ENCODE measurements around the gene RBM47. TPM values are rescaled to one million over a fixed set of nuclear protein-coding genes. Genes with fewer than 3 reads are reported as not detected.
A peak's percentile ranks its signal among the peaks of the same experiment; 100 is the strongest.

Gene RBM47
- total RNA-seq, 1 donor = 0.72 TPM

GRCh38 chr4:40626183-40626990 lies 3.3 kb downstream of the RBM47 start:
- no peak for TF ChIP-seq CTCF (IDR thresholded peaks at IDR 0.05; ENCODE audit: insufficient read depth, low read length)
- no peak overlapping the region for H3K4me3 ChIP-seq (ENCODE audit: low read depth, low read length)
- DNase-seq (ENCODE audit: low read depth) = no peak

- no peak for DNase-seq (ENCODE audit: low read depth)
These were observed 6.0 kb downstream of the RBM47 start for GRCh38 chr4:40623707-40624106.

GRCh38 chr4:40622913-40623312 lies 6.8 kb downstream of the RBM47 start:
- TF ChIP-seq CTCF (IDR thresholded peaks at IDR 0.05; ENCODE audit: insufficient read depth, low read length) = no peak
- H3K4me3 ChIP-seq (ENCODE audit: low read depth, low read length) = no peak overlapping the region
- no peak for DNase-seq (ENCODE audit: low read depth)

More at GRCh38 chr4:40623707-40624106, 6.0 kb downstream of the RBM47 start:
- H3K4me3 ChIP-seq (ENCODE audit: low read depth, low read length) = no peak overlapping the region
- no peak for TF ChIP-seq CTCF (IDR thresholded peaks at IDR 0.05; ENCODE audit: insufficient read depth, low read length)

GRCh38 chr4:40621592-40622512 lies 7.8 kb downstream of the RBM47 start:
- TF ChIP-seq CTCF (IDR thresholded peaks at IDR 0.05; ENCODE audit: insufficient read depth, low read length) = no peak
- peak; percentile 99 for DNase-seq (ENCODE audit: low read depth)
- no peak overlapping the region for H3K4me3 ChIP-seq (ENCODE audit: low read depth, low read length)

GRCh38 chr4:40621229-40621591 lies 8.5 kb downstream of the RBM47 start:
- no peak for TF ChIP-seq CTCF (IDR thresholded peaks at IDR 0.05; ENCODE audit: insufficient read depth, low read length)
- no peak overlapping the region for H3K4me3 ChIP-seq (ENCODE audit: low read depth, low read length)
- no peak for DNase-seq (ENCODE audit: low read depth)

GRCh38 chr4:40619600-40619999 lies 10.1 kb downstream of the RBM47 start:
- no peak for TF ChIP-seq CTCF (IDR thresholded peaks at IDR 0.05; ENCODE audit: insufficient read depth, low read length)
- DNase-seq (ENCODE audit: low read depth) = no peak
- no peak overlapping the region for H3K4me3 ChIP-seq (ENCODE audit: low read depth, low read length)

Data from fibroblast of the aortic adventitia (primary cell).